Small intestine (tissue), 7 donors: ENCODE measurements around the gene TNFRSF1B. TPM values are rescaled to one million over a fixed set of nuclear protein-coding genes. Genes with fewer than 3 reads are reported as not detected.

Experiments
- DNase-seq, 2 donors: peaks; one replicate each; pipeline versions ENCODE4 v3.0.0 to v3.0.0-alpha.2; 2013
- FAIRE-seq: peaks from 2 replicates; lab custom pipeline; 2012; peaks lifted over from hg19 to GRCh38; lab: Jason Lieb, UNC
- H3K27ac ChIP-seq, 3 donors: one replicate each; pipeline ENCODE4 v1.5.1; 2013; ENCODE audit warnings: low read length in 2 of 3, mild to moderate bottlenecking in 2 of 3, control low read depth in 1 of 3, inconsistent platforms in 1 of 3, low read depth in 1 of 3, moderate library complexity in 1 of 3
- H3K27me3 ChIP-seq, 3 donors: one replicate each; pipeline ENCODE4 v1.6.1; 2013; ENCODE audit warnings: low read length in 3 of 3, inconsistent platforms in 1 of 3; ENCODE audit not compliant: control insufficient read depth in 3 of 3, insufficient read depth in 3 of 3
- H3K36me3 ChIP-seq, 3 donors: one replicate each; pipeline ENCODE4 v1.6.1; 2013; ENCODE audit warnings: low read length in 3 of 3, inconsistent platforms in 1 of 3, low read depth in 1 of 3, mild to moderate bottlenecking in 1 of 3, moderate library complexity in 1 of 3; ENCODE audit not compliant: control insufficient read depth in 3 of 3, insufficient read depth in 2 of 3
- H3K4me1 ChIP-seq, 3 donors: one replicate each; pipeline ENCODE4 v1.6.1; 2013; ENCODE audit warnings: low read length in 2 of 3, inconsistent platforms in 1 of 3, low read depth in 1 of 3, mild to moderate bottlenecking in 1 of 3, moderate library complexity in 1 of 3; ENCODE audit not compliant: control insufficient read depth in 3 of 3, insufficient read depth in 2 of 3
- H3K4me3 ChIP-seq, 3 donors: one replicate each; pipeline ENCODE4 v1.5.1; 2013; ENCODE audit warnings: low read length in 3 of 3, control low read depth in 1 of 3, inconsistent platforms in 1 of 3, low read depth in 1 of 3, mild to moderate bottlenecking in 1 of 3, moderate library complexity in 1 of 3
- H3K9me3 ChIP-seq, 2 donors: one replicate each; pipeline ENCODE4 v1.6.1; 2013; ENCODE audit warnings: low read depth in 1 of 2, low read length in 1 of 2; ENCODE audit not compliant: control insufficient read depth in 2 of 2, insufficient read depth in 1 of 2
- WGBS, 3 donors: extraction: QIAGEN DNeasy Blood & Tissue Kit; methylation state at CpG; one replicate each; pipeline ENCODE4 v1.1.7; 2013; 5-methylcytosine and 5-hydroxymethylcytosine counted together
- polyA plus RNA-seq, 4 donors: library from polyadenylated mRNA; stranded (reverse) in 3 of 4; unstranded in 1 of 4; fragments of 200-250 nt in 3 of 4; fragments of 120-200 nt in 1 of 4; gene quantifications; one replicate each; pipeline versions ENCODE4 v1.2.1 to v1.2.3, GENCODE V29; 2013
- donor health status: healthy with polysubstance abuse.
- donor health status: control.
- donor health status: control.
- donor health status: Bipolar disorder and iron deficiency.
- donor health status: healthy.

Gene TNFRSF1B
- polyA plus RNA-seq, 4 donors: 16.0 to 30.4 (median 18.6) TPM

DNA sequence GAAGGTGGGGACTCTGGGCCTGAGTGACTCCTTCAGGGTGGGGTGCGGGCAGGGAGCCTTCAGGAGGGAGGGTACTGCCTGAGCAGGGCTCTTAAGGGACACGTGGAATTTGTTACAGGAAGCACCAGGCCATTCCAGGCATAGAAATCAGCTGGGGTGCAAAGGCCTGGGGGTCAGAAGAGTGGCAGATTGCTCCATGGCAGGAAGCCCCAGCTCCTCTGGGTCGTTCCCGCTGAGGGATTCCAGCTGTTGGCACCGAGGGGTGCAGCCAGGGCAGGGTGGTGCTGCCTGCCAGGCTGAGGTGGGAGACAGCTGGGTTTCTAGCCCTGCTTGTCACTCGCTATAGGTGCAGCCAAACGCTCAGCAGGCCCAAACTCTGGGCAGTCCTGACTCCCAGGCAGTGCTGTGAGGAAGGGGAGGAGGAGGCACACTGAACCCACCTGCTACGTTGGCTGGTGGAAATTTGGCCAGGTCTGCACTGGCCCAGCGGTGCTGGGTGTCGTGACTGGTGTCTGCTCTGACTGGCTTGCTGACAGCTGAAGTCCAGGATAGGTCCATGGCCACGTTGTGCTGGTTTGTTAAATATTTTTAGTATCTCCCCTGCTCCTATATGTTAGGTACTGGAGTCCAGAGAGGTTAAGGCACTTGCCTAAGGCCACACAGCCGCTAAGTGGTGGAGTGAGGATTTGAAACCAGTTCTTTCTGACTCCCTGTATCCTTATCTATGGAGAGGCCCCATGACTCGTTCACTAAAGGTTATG is 19.3 kb downstream of the TNFRSF1B start:
- FAIRE-seq (no peak), DNase-seq (peak; percentile 67 to 77)
- WGBS, 3 donors: 45 to 54% (median 50%) methylated on average over 13 of the region's 13 CpGs

DNA sequence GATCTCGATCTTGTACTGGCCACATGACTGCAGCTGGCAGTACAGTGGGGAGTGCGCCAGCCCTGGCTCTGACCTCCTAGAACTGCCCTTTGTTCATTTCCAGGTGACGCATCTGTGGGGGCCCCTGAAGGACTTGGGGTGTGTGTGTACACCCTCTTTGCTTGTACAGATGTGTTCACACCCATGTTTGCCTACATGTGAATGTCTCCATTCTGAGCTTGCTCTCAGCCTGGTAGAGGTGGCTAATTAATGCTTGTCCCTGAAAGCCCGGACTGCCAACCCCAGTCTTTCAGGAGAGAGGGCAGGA is 19.8 kb downstream of the TNFRSF1B start:
- H3K27me3 ChIP-seq: no peaks in the 10 kb centered on the region
- no peaks in the 10 kb centered on the region for H3K9me3 ChIP-seq
- DNase-seq (peak; percentile 92 to 97), FAIRE-seq (no peak)
- 18 to 58% (median 30%) methylated on average over 4 of the region's 4 CpGs for WGBS, 3 donors
- peak overlapping the region; percentile 45 to 90 (median 80) for H3K27ac ChIP-seq
- no peak overlapping the region for H3K4me3 ChIP-seq
- H3K36me3 ChIP-seq: peaks cover 0 to 28% (median 7%) of the 10 kb centered on the region in 3 donors
- peaks cover 10 to 45% (median 14%) of the 10 kb centered on the region in 3 donors for H3K4me1 ChIP-seq

More for the DNA sequence above, 19.3 kb downstream of the TNFRSF1B start:
- no peaks in the 10 kb centered on the region for H3K9me3 ChIP-seq
- peaks cover 10 to 45% (median 14%) of the 10 kb centered on the region in 3 donors for H3K4me1 ChIP-seq
- no peaks in the 10 kb centered on the region for H3K27me3 ChIP-seq
- peak overlapping the region; percentile 73 to 90 (median 80) for H3K27ac ChIP-seq
- peaks cover 0 to 27% (median 8%) of the 10 kb centered on the region in 3 donors for H3K36me3 ChIP-seq
- H3K4me3 ChIP-seq: no peak overlapping the region

DNA sequence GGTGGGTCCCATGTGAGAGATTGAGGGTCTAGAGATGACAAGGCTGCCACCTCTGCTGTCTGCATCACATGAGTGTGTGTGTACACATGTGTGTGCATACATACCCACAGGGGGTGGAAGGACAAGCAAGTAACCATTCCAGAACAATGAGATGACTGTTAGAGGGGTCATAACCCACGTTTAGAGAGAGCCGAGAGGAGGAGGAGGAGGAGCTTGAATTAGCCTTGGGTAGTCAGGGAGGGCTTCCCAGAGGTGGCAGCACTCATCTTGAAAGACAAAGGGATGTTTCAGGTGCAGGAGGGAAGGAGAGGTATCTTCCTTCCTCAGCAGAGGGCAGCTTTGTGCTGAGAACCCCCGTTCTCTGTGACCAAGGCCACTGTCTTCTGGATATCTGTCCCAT is 21.3 kb downstream of the TNFRSF1B start:
- DNase-seq (no peak), FAIRE-seq (no peak)
- peak overlapping the region in 2 of 3 donors; percentile 42 to 79 for H3K27ac ChIP-seq
- H3K4me1 ChIP-seq: peaks cover 10 to 45% (median 14%) of the 10 kb centered on the region in 3 donors
- H3K9me3 ChIP-seq: no peaks in the 10 kb centered on the region
- H3K36me3 ChIP-seq: peaks cover 0 to 28% (median 10%) of the 10 kb centered on the region in 3 donors
- H3K4me3 ChIP-seq: no peak overlapping the region
- no peaks in the 10 kb centered on the region for H3K27me3 ChIP-seq
- 34 to 54% (median 45%) methylated on average over 3 of the region's 3 CpGs for WGBS, 3 donors

DNA sequence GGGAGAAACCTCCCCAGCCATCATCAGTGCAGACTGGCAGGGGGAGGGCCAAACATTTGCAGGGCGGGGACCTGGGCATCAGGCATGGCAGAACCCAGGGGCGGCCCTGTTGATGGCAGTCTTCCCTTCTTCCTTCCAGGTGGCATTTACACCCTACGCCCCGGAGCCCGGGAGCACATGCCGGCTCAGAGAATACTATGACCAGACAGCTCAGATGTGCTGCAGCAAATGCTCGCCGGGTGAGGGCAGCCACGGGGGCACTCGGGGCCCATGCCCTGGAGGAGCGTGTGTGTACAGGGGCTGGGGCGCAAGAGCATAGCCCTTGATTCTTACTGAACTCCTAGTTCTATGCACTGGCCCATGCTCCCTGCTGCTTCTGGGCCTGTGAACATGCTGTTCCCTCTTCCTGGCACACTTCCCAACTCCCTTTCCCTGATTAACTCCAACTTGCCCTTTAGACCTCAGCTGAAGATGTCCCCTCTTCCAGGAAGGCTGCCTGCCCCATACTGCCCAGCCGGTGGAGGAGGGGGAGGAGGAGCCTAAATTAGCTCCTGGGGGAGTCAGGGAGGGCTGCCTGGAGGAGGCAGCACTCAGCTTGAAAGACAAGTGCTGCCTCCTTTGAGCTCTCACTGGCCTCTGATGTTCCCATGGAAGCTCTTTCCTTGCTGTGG is 22.0 kb downstream of the TNFRSF1B start:
- H3K27ac ChIP-seq: peak overlapping the region in 2 of 3 donors; percentile 42 to 79
- no peak for FAIRE-seq

DNA sequence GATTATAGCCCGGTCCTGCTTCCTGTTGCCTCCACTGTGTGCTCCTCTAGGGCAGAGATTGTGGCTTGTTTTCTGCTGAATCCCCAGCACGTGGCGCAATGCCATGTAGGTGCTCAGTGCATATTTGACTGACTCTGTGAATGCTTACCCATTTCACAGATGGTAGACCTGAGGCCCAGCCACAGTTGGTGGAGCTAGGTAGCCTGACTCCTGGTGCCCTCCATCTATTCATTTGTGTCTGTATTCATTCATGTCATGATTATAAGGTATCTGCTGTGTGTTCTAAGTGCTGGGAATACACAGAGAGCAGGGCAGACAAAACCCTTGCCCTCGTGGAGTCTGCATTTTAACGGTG is 22.5 kb downstream of the TNFRSF1B start:
- 76 to 80% (median 78%) methylated on average over 5 of the region's 5 CpGs for WGBS, 3 donors
- Histone ChIP-seq H3K36me3 (peaks cover 2 to 39% (median 21%) of the 10 kb centered on the region in 3 donors), H3K27me3 (no peaks in the 10 kb centered on the region), H3K9me3 (no peaks in the 10 kb centered on the region), H3K4me3 (no peak overlapping the region), H3K27ac (peak overlapping the region in 2 of 3 donors; percentile 42 to 79), H3K4me1 (peaks cover 7 to 38% (median 14%) of the 10 kb centered on the region in 3 donors)
- FAIRE-seq: no peak
- no peak for DNase-seq

More for the DNA sequence above, 22.0 kb downstream of the TNFRSF1B start:
- peaks cover 0 to 34% (median 15%) of the 10 kb centered on the region in 3 donors for H3K36me3 ChIP-seq
- no peaks in the 10 kb centered on the region for H3K9me3 ChIP-seq
- H3K27me3 ChIP-seq: no peaks in the 10 kb centered on the region
- WGBS, 3 donors: 24 to 64% (median 48%) methylated on average over 13 of the region's 13 CpGs
- H3K4me1 ChIP-seq: peaks cover 10 to 43% (median 14%) of the 10 kb centered on the region in 3 donors
- peak in 1 of 2 donors; percentile 93 for DNase-seq
- no peak overlapping the region for H3K4me3 ChIP-seq

DNA sequence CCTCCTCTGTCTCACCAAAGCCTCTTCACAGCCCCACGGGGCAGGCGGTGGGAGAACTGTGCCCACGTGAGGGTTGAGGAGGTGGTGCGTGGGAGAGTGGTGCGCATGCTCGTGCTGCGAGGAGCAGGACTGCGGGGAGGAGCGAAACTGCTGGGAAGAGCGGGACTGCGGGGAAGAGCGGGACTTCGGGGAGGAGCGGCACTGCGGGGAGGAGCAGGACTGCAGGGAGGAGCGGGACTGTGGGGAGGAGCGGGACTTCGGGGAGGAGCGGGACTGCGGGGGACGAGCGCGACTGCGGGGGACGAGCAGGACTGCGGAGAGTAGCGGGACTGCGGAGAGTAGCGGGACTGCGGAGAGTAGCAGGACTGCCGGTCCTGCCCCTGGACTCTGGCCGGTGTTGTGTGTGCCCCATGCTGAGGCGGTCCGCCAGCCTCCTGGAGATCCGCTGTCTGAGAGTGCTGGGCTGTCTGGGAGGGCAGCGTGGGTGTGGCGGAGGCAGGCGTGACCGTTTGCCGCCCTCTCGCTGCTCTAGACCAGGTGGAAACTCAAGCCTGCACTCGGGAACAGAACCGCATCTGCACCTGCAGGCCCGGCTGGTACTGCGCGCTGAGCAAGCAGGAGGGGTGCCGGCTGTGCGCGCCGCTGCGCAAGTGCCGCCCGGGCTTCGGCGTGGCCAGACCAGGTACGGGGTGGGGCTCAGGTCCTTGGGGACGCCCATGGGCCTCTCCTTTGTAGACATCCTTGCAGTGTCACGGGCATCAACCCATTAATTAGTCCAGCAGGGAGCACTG is 24.6 kb downstream of the TNFRSF1B start:
- Histone ChIP-seq H3K36me3 (peaks cover 3 to 49% (median 25%) of the 10 kb centered on the region in 3 donors), H3K4me1 (peaks cover 3 to 16% (median 8%) of the 10 kb centered on the region in 3 donors), H3K27ac (no peak overlapping the region), H3K27me3 (no peaks in the 10 kb centered on the region), H3K9me3 (no peaks in the 10 kb centered on the region), H3K4me3 (no peak overlapping the region)
- DNase-seq (no peak), FAIRE-seq (no peak)
- WGBS, 3 donors: 91 to 94% (median 92%) methylated on average over 56 to 58 of the region's 58 CpGs

DNA sequence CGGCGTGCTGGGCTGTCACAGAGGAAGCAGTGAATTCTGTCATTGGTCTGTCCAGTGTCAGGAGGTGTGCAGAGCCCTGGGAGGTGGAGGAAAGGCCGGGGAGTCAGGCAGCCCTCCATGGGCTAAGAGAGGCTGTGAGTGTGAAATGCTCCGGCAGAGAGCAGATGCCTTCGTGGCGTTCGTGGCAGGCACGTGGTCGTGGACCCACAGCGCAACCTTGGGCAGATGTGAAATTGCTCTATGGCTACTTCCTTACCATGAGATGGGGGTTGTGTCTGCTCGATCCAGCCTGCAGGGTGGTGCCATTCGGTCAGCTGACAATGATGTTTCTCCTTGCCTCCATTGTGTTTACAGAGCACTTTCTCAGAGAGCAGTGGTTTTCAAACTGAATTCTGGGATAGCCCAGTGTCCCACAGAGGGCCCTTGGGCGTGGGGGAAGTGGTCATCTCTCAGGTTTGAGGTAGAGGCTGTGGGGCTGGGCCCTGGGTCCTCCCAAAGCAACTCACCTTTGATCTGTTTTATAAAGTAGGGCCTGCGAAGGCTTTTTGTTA is 27.9 kb downstream of the TNFRSF1B start:
- no peak overlapping the region for H3K27ac ChIP-seq
- 82 to 89% (median 83%) methylated on average over 14 of the region's 14 CpGs for WGBS, 3 donors
- DNase-seq (no peak), FAIRE-seq (no peak)
- no peaks in the 10 kb centered on the region for H3K4me1 ChIP-seq
- no peaks in the 10 kb centered on the region for H3K27me3 ChIP-seq
- peaks cover 3 to 58% (median 25%) of the 10 kb centered on the region in 3 donors for H3K36me3 ChIP-seq
- no peaks in the 10 kb centered on the region for H3K9me3 ChIP-seq
- no peak overlapping the region for H3K4me3 ChIP-seq

DNA sequence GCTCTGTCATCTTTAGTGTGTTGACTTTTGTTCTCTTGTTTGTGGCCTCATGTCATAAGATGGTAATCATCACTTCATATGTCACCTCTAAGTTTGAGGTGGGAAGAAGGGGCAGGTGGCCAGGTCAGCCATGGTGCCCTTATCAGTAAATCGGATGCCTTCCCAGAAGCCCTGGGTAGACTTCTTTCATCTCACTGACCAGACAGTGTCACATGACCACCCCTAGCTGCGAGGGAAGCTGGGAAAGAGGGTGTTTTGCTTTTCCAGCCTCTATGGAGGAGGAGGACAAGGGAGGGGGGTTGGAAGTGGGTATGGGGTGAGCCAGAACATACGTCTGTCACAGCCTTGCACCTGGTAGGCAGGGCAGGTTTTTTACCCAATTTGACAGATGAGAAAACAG is 28.6 kb downstream of the TNFRSF1B start:
- 69 to 79% (median 71%) methylated on average over 3 of the region's 3 CpGs for WGBS, 3 donors
- Histone ChIP-seq H3K36me3 (peaks cover 3 to 58% (median 27%) of the 10 kb centered on the region in 3 donors), H3K27me3 (no peaks in the 10 kb centered on the region), H3K27ac (no peak overlapping the region), H3K4me3 (no peak overlapping the region), H3K4me1 (no peaks in the 10 kb centered on the region), H3K9me3 (no peaks in the 10 kb centered on the region)
- DNase-seq (no peak), FAIRE-seq (no peak)
